GM23338 (cell line): ENCODE measurements around the gene DPP10. TPM values are rescaled to one million over a fixed set of nuclear protein-coding genes. Genes with fewer than 3 reads are reported as not detected.

Experiments
- ATAC-seq: fragments of 200-7000 bp; cut with Tn5 transposase; 3 replicates; pipeline ENCODE4 v1.9.1; 2020
- DNase-seq: peaks from one replicate; pipeline ENCODE4 v3.0.0-alpha.2; 2015; ENCODE audit warnings: low spot score
- H2AFZ ChIP-seq: fragments of 200-600 bp; sonication (generic); 2 replicates; pipeline ENCODE4 v1.8.0; 2016; ENCODE audit warnings: antibody characterized with exemption, mild to moderate bottlenecking, moderate library complexity
- H3F3A ChIP-seq: fragments of 200-600 bp; sonication (generic); replicated peaks from 2 replicates; pipeline ENCODE4 v1.8.0; 2017; ENCODE audit warnings: antibody characterized with exemption, mixed run types, low read depth
- H3K27ac ChIP-seq: fragments of 200-600 bp; sonication (generic); 2 replicates; pipeline ENCODE4 v1.6.1; 2016; ENCODE audit warnings: low read depth
- H3K27me3 ChIP-seq: fragments of 200-600 bp; sonication (generic); 2 replicates; pipeline ENCODE4 v1.8.0; 2016; ENCODE audit warnings: mild to moderate bottlenecking, mixed run types, moderate library complexity; ENCODE audit not compliant: insufficient read depth
- H3K36me3 ChIP-seq: fragments of 200-600 bp; sonication (generic); 2 replicates; pipeline ENCODE4 v1.8.0; 2016; ENCODE audit warnings: mild to moderate bottlenecking; ENCODE audit not compliant: insufficient read depth
- H3K4me1 ChIP-seq: fragments of 200-600 bp; sonication (generic); 2 replicates; pipeline ENCODE4 v1.8.0; 2016; ENCODE audit warnings: mild to moderate bottlenecking, moderate library complexity; ENCODE audit not compliant: insufficient read depth
- H3K4me2 ChIP-seq: fragments of 200-600 bp; sonication (generic); 2 replicates; pipeline ENCODE4 v1.7.1; 2017; ENCODE audit warnings: mixed run types
- H3K4me3 ChIP-seq: fragments of 200-600 bp; sonication (generic); 2 replicates; pipeline ENCODE4 v1.6.1; 2016; ENCODE audit warnings: mixed run types
- H3K79me2 ChIP-seq: fragments of 200-600 bp; sonication (generic); replicated peaks from 2 replicates; pipeline ENCODE4 v1.8.0; 2017; ENCODE audit warnings: mild to moderate bottlenecking; ENCODE audit not compliant: insufficient read depth
- H3K9me2 ChIP-seq: fragments of 200-600 bp; sonication (generic); 2 replicates; pipeline ENCODE4 v1.8.0; 2017; ENCODE audit not compliant: insufficient read depth
- H4K20me1 ChIP-seq: fragments of 200-600 bp; sonication (generic); replicated peaks from 2 replicates; pipeline ENCODE4 v1.8.0; 2017; ENCODE audit warnings: mild to moderate bottlenecking; ENCODE audit not compliant: insufficient read depth
- H3K27ac Mint-ChIP-seq: 2 replicates; pipeline ENCODE4 v1.8.0; 2020; ENCODE audit warnings: inconsistent platforms, mild to moderate bottlenecking, moderate library complexity, mixed read lengths
- H3K27me3 Mint-ChIP-seq: 3 replicates; pipeline ENCODE4 v1.8.0; 2022; ENCODE audit warnings: low read depth, mild to moderate bottlenecking, moderate library complexity, mixed read lengths, inconsistent platforms; ENCODE audit not compliant: insufficient read depth, poor library complexity
- H3K36me3 Mint-ChIP-seq: 3 replicates; pipeline ENCODE4 v1.8.0; 2021; ENCODE audit warnings: low read depth, mild to moderate bottlenecking, inconsistent platforms, moderate library complexity, mixed read lengths
- H3K4me1 Mint-ChIP-seq: 3 replicates; pipeline ENCODE4 v1.8.0; 2020; ENCODE audit warnings: mild to moderate bottlenecking, inconsistent platforms, mixed read lengths
- H3K4me3 Mint-ChIP-seq: 3 replicates; pipeline ENCODE4 v1.8.0; 2021; ENCODE audit warnings: moderate library complexity, mild to moderate bottlenecking, inconsistent platforms, mixed read lengths
- H3K9me3 Mint-ChIP-seq: 3 replicates; pipeline ENCODE4 v1.8.0; 2020; ENCODE audit warnings: moderate library complexity, mild to moderate bottlenecking, inconsistent platforms, mixed read lengths
- CREB1 ChIP-seq: fragments of 250-450 bp; sonication (Bioruptor Pico); IDR thresholded peaks from 2 replicates; pipeline ENCODE4 v1.5.0; 2020; ENCODE audit warnings: low read depth, mild to moderate bottlenecking, moderate library complexity
- ETS1 ChIP-seq: IDR thresholded peaks from 2 replicates; pipeline ENCODE4 v1.6.1; 2016; ENCODE audit warnings: antibody characterized with exemption
- EZH2 ChIP-seq: fragments of 200-600 bp; sonication (generic); IDR thresholded peaks from one replicate; pipeline ENCODE4 v1.8.0; 2017; ENCODE audit warnings: antibody characterized with exemption, mild to moderate bottlenecking, low read depth; ENCODE audit not compliant: unreplicated experiment
- EZH2phosphoT487 ChIP-seq: fragments of 200-600 bp; sonication (generic); IDR thresholded peaks from one replicate; pipeline ENCODE4 v1.8.1; 2018; ENCODE audit warnings: antibody characterized with exemption; ENCODE audit not compliant: unreplicated experiment
- NANOG ChIP-seq: IDR thresholded peaks from 2 replicates; pipeline ENCODE4 v1.6.1; 2016; ENCODE audit warnings: antibody characterized with exemption, borderline replicate concordance
- POLR2AphosphoS5 ChIP-seq: IDR thresholded peaks from 2 replicates; pipeline ENCODE4 v1.6.1; 2016; ENCODE audit warnings: antibody characterized with exemption, low read depth
- STAT1 ChIP-seq: IDR thresholded peaks from one replicate; pipeline ENCODE4 v1.6.1; 2016; ENCODE audit warnings: antibody characterized with exemption; ENCODE audit not compliant: unreplicated experiment
- ZNF114 ChIP-seq: fragments of 250-450 bp; sonication (Bioruptor Pico); IDR thresholded peaks from 2 replicates; pipeline ENCODE4 v1.5.0; 2020; ENCODE audit warnings: mild to moderate bottlenecking, moderate library complexity
- polyA plus RNA-seq: library from polyadenylated mRNA; unstranded; fragments of >200 nt; fragmentation: Nextera tagmentation; extraction: Ambion mirVana; gene quantifications from 2 replicates; pipeline ENCODE4 v1.2.1, GENCODE V29; 2016
- total RNA-seq: library from RNA; depleted of rRNA; stranded (reverse); fragments of >200 nt; shearing (Covaris generic); gene quantifications from 2 replicates; pipeline ENCODE4 v1.2.3, GENCODE V29; 2014
- TF ChIP-seq, protein P1 (sequence below): IDR thresholded peaks from one replicate; pipeline ENCODE4 v1.6.1; 2018; ENCODE audit warnings: antibody characterized with exemption; ENCODE audit not compliant: unreplicated experiment

Gene DPP10
- total and polyA plus RNA-seq, 2 experiments from 2014 or later: 3.6 to 14.8 TPM

GRCh38 chr2:115529627-115530026 lies 1087.2 kb downstream of the DPP10 start:
- Histone ChIP-seq H3K79me2 (no peaks in the 10 kb centered on the region), H4K20me1 (0 out of 2 replicates have a peak, but pooled peaks cover 3% of the 10 kb centered on the region), H3K4me1 (peaks cover 9% of the 10 kb centered on the region), H3F3A (no peaks in the 10 kb centered on the region), H3K36me3 (no peaks in the 10 kb centered on the region), H3K4me3 (no peak overlapping the region), H2AFZ (no peak overlapping the region), H3K27ac (no peak overlapping the region), H3K4me2 (no peak overlapping the region), H3K27me3 (no peaks in the 10 kb centered on the region), H3K9me2 (no peaks in the 10 kb centered on the region)
- no peak for TF ChIP-seq CREB1 (CRISPR knock-in tag)
- no peak for TF ChIP-seq EZH2phosphoT487
- no peak for TF ChIP-seq POLR2AphosphoS5
- no peak for TF ChIP-seq ETS1
- TF ChIP-seq ZNF114 (CRISPR knock-in tag): no peak
- TF ChIP-seq EZH2: no peak
- no peak for DNase-seq
- no peaks in the 10 kb centered on the region for H3K9me3 Mint-ChIP-seq
- H3K4me1 Mint-ChIP-seq: peaks cover 13% of the 10 kb centered on the region
- no peaks in the 10 kb centered on the region for H3K27me3 Mint-ChIP-seq
- no peak overlapping the region for H3K4me3 Mint-ChIP-seq
- H3K36me3 Mint-ChIP-seq: no peaks in the 10 kb centered on the region
- no peak overlapping the region for H3K27ac Mint-ChIP-seq
- no peak for ATAC-seq

GRCh38 chr2:115533081-115533480 lies 1090.6 kb downstream of the DPP10 start:
- no peaks in the 10 kb centered on the region for H3K79me2 ChIP-seq
- no peaks in the 10 kb centered on the region for H3F3A ChIP-seq
- Mint-ChIP-seq H3K27me3 (no peaks in the 10 kb centered on the region), H3K4me3 (no peak overlapping the region), H3K9me3 (no peaks in the 10 kb centered on the region), H3K4me1 (peaks cover 8% of the 10 kb centered on the region), H3K27ac (no peak overlapping the region), H3K36me3 (no peaks in the 10 kb centered on the region)
- no peaks in the 10 kb centered on the region for H4K20me1 ChIP-seq
- no peaks in the 10 kb centered on the region for H3K36me3 ChIP-seq
- no peaks in the 10 kb centered on the region for H3K9me2 ChIP-seq
- peak; percentile 32 for DNase-seq
- H3K27me3 ChIP-seq: no peaks in the 10 kb centered on the region
- no peak overlapping the region for H3K27ac ChIP-seq
- H3K4me3 ChIP-seq: no peak overlapping the region
- H3K4me1 ChIP-seq: 0 out of 2 replicates have a peak, but pooled peaks cover 2% of the 10 kb centered on the region
- no peak for ATAC-seq
- peak overlapping the region; percentile 10; the same call in 1 of the 2 replicates for H3K4me2 ChIP-seq
- no peak overlapping the region for H2AFZ ChIP-seq
- no peak for TF ChIP-seq EZH2phosphoT487
- no peak for TF ChIP-seq ETS1
- TF ChIP-seq STAT1: no peak
- TF ChIP-seq EZH2: no peak
- TF ChIP-seq NANOG: no peak
- TF ChIP-seq POLR2AphosphoS5: no peak
- TF ChIP-seq, protein P1, sequence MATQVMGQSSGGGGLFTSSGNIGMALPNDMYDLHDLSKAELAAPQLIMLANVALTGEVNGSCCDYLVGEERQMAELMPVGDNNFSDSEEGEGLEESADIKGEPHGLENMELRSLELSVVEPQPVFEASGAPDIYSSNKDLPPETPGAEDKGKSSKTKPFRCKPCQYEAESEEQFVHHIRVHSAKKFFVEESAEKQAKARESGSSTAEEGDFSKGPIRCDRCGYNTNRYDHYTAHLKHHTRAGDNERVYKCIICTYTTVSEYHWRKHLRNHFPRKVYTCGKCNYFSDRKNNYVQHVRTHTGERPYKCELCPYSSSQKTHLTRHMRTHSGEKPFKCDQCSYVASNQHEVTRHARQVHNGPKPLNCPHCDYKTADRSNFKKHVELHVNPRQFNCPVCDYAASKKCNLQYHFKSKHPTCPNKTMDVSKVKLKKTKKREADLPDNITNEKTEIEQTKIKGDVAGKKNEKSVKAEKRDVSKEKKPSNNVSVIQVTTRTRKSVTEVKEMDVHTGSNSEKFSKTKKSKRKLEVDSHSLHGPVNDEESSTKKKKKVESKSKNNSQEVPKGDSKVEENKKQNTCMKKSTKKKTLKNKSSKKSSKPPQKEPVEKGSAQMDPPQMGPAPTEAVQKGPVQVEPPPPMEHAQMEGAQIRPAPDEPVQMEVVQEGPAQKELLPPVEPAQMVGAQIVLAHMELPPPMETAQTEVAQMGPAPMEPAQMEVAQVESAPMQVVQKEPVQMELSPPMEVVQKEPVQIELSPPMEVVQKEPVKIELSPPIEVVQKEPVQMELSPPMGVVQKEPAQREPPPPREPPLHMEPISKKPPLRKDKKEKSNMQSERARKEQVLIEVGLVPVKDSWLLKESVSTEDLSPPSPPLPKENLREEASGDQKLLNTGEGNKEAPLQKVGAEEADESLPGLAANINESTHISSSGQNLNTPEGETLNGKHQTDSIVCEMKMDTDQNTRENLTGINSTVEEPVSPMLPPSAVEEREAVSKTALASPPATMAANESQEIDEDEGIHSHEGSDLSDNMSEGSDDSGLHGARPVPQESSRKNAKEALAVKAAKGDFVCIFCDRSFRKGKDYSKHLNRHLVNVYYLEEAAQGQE: no peak
- no peak for TF ChIP-seq ZNF114 (CRISPR knock-in tag)
- no peak for TF ChIP-seq CREB1 (CRISPR knock-in tag)
